Activated T-cell treated with anti-CD3 and anti-CD28 coated beads for 48 hours (primary cell): ENCODE data around the gene PDLIM1.

Source experiments
- DNase-seq: peaks from one replicate; pipeline ENCODE4 v3.0.0-alpha.2; 2020; ENCODE audit warnings: low read depth

The PDLIM1 gene

GRCh38 chr10:95263864-95264226 is 27.0 kb downstream of the PDLIM1 start:
- DNase-seq: no peak

GRCh38 chr10:95262763-95263518 is 27.9 kb downstream of the PDLIM1 start:
- no peak for DNase-seq

- no peak for DNase-seq
These were observed 28.9 kb downstream of the PDLIM1 start for GRCh38 chr10:95261926-95262325.

GRCh38 chr10:95260909-95261552 is 29.8 kb downstream of the PDLIM1 start:
- DNase-seq: no peak

- no peak for DNase-seq
These were observed 30.4 kb downstream of the PDLIM1 start for GRCh38 chr10:95260397-95260881.

- no peak for DNase-seq
These were observed 33.0 kb downstream of the PDLIM1 start for GRCh38 chr10:95257849-95258248.

- DNase-seq: no peak
These were observed 34.5 kb downstream of the PDLIM1 start for GRCh38 chr10:95256268-95256667.

GRCh38 chr10:95254629-95255028 is 36.2 kb downstream of the PDLIM1 start:
- DNase-seq: no peak

GRCh38 chr10:95253686-95254085 is 37.1 kb downstream of the PDLIM1 start:
- no peak for DNase-seq

GRCh38 chr10:95253007-95253406 is 37.8 kb downstream of the PDLIM1 start:
- no peak for DNase-seq

GRCh38 chr10:95250856-95251255 is 39.9 kb downstream of the PDLIM1 start:
- no peak for DNase-seq

GRCh38 chr10:95249467-95249866 is 41.3 kb downstream of the PDLIM1 start:
- no peak for DNase-seq

- DNase-seq: no peak
These were observed 41.8 kb downstream of the PDLIM1 start for GRCh38 chr10:95248989-95249388.

GRCh38 chr10:95247881-95248583 is 42.8 kb downstream of the PDLIM1 start:
- DNase-seq: no peak

GRCh38 chr10:95247200-95247880 is 43.5 kb downstream of the PDLIM1 start:
- no peak for DNase-seq

GRCh38 chr10:95246582-95247051 is 44.2 kb downstream of the PDLIM1 start:
- peak; percentile 45 for DNase-seq

- no peak for DNase-seq
These were observed 45.3 kb downstream of the PDLIM1 start for GRCh38 chr10:95245425-95246055.

GRCh38 chr10:95244152-95244551 is 46.7 kb downstream of the PDLIM1 start:
- DNase-seq: no peak

GRCh38 chr10:95243318-95243617 is 47.5 kb downstream of the PDLIM1 start:
- no peak for DNase-seq

- DNase-seq: no peak
These were observed 48.1 kb downstream of the PDLIM1 start for GRCh38 chr10:95242581-95243317.

GRCh38 chr10:95241533-95241932 is 49.3 kb downstream of the PDLIM1 start:
- DNase-seq: no peak
